Hepatocyte (in vitro differentiated cells): ENCODE data around the gene CP.

Source experiments
- CTCF ChIP-seq: fragments of 200-600 bp; sonication (generic); IDR thresholded peaks from 2 replicates; pipeline ENCODE4 v1.5.1; 2016; ENCODE audit warnings: antibody characterized with exemption, mild to moderate bottlenecking; ENCODE audit not compliant: poor library complexity
- EZH2 ChIP-seq: fragments of 200-600 bp; sonication (generic); IDR thresholded peaks from 2 replicates; pipeline ENCODE4 v1.6.1; 2016; ENCODE audit warnings: antibody characterized with exemption, mild to moderate bottlenecking, borderline replicate concordance
- EZH2phosphoT487 ChIP-seq: fragments of 200-600 bp; sonication (generic); IDR thresholded peaks from one replicate; pipeline ENCODE4 v1.6.1; 2018; ENCODE audit warnings: antibody characterized with exemption, mild to moderate bottlenecking, low read depth, moderate library complexity; ENCODE audit not compliant: unreplicated experiment, severe bottlenecking

GRCh38 chr3:149216193-149216869, 5.3 kb downstream of the CP start:
- TF ChIP-seq CTCF (no peak), EZH2 (no peak), EZH2phosphoT487 (no peak)
